Lung (tissue), 12 donors: Measurements from ENCODE around the gene CDX2. TPM values are rescaled to one million over a fixed set of nuclear protein-coding genes. Genes with fewer than 3 reads are reported as not detected.
A peak's percentile ranks its signal among the peaks of the same experiment; 100 is the strongest.

Source experiments
- ATAC-seq: fragments of 200-7000 bp; cut with Tn5 transposase; one replicate; pipeline ENCODE4 v1.9.1; 2020; ENCODE audit warnings: moderate number of reproducible peaks; ENCODE audit not compliant: insufficient read depth, low FRiP score
- DNase-seq, 3 donors: peaks; one replicate each; pipeline ENCODE4 v3.0.0-alpha.2; 2013 to 2017
- H3K27ac ChIP-seq, 2 donors: one replicate each; pipeline ENCODE4 v1.5.1; 2013; ENCODE audit warnings: mild to moderate bottlenecking in 2 of 2, moderate library complexity in 2 of 2, control low read depth in 1 of 2, inconsistent platforms in 1 of 2, low read depth in 1 of 2, low read length in 1 of 2
- H3K27me3 ChIP-seq, 3 donors: one replicate each; pipeline ENCODE4 v1.5.1; 2013; ENCODE audit warnings: low read length in 2 of 3; ENCODE audit not compliant: control insufficient read depth in 3 of 3, insufficient read depth in 3 of 3
- H3K36me3 ChIP-seq, 4 donors: one replicate each; pipeline ENCODE4 v1.5.1; 2013; ENCODE audit warnings: low read length in 4 of 4, mild to moderate bottlenecking in 1 of 4, moderate library complexity in 1 of 4; ENCODE audit not compliant: control insufficient read depth in 4 of 4, insufficient read depth in 4 of 4
- H3K4me1 ChIP-seq, 5 donors: one replicate each; pipeline ENCODE4 v1.5.1; 2013; ENCODE audit warnings: low read length in 5 of 5, mild to moderate bottlenecking in 2 of 5, moderate library complexity in 1 of 5; ENCODE audit not compliant: control insufficient read depth in 5 of 5, insufficient read depth in 5 of 5
- H3K4me3 ChIP-seq: one replicate; pipeline ENCODE4 v1.5.1; 2013; ENCODE audit warnings: mild to moderate bottlenecking, control low read depth, moderate library complexity
- H3K9ac ChIP-seq, 2 donors: one replicate each; pipeline ENCODE4 v1.5.1; 2013; ENCODE audit warnings: low read length in 2 of 2, control low read depth in 1 of 2; ENCODE audit not compliant: insufficient read depth in 1 of 2
- H3K9me3 ChIP-seq, 4 donors: one replicate each; pipeline ENCODE4 v1.5.1; 2013; ENCODE audit warnings: low read length in 3 of 4, mild to moderate bottlenecking in 1 of 4, moderate library complexity in 1 of 4; ENCODE audit not compliant: control insufficient read depth in 4 of 4, insufficient read depth in 3 of 4
- WGBS, 2 donors: extraction: QIAGEN DNeasy Blood & Tissue Kit; methylation state at CpG; one replicate each; pipeline ENCODE4 v1.1.7; 2013; 5-methylcytosine and 5-hydroxymethylcytosine counted together
- polyA plus RNA-seq, 2 donors: library from polyadenylated mRNA; stranded (reverse); fragments of 200-250 nt; gene quantifications; one replicate each; pipeline ENCODE4 v1.2.1, GENCODE V29; 2013
- total RNA-seq, 2 donors: library from RNA; depleted of rRNA in 1 of 2; stranded (reverse); fragments of >200 nt in 1 of 2; gene quantifications; one replicate each; pipeline ENCODE4 v1.2.1, GENCODE V29; 2014 to 2021
- TF ChIP-seq, protein P1 (sequence below): IDR thresholded peaks from 2 replicates; pipeline ENCODE4 v1.5.1; 2012; ENCODE audit warnings: mild to moderate bottlenecking; ENCODE audit errors: control extremely low read depth, extremely low read depth
- donor health status: control.
- donor health status: control.
- donor health status: Bipolar disorder and iron deficiency.
- donor health status: healthy.
- donor health status: DM: yes; HTN: yes; CAD: no.

The CDX2 gene
- total and polyA plus RNA-seq, 4 donors = 0.12 TPM; not detected in 3

DNA sequence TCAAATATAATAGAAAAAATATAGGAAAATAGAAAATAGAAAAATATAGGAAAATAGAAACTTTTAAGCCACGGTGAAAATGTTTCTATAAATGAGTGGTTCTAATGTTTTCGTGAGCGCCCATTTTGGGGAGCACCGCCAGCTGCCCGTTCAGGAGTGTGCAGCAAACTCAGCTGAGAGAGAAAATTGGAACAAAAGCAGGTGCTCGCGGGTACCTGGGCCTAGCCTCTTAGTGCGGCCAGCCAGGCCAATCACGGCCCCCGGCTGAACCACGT is 49.5 kb downstream of the CDX2 start:
- H3K9ac ChIP-seq = no peak overlapping the region
- TF ChIP-seq, protein P1, sequence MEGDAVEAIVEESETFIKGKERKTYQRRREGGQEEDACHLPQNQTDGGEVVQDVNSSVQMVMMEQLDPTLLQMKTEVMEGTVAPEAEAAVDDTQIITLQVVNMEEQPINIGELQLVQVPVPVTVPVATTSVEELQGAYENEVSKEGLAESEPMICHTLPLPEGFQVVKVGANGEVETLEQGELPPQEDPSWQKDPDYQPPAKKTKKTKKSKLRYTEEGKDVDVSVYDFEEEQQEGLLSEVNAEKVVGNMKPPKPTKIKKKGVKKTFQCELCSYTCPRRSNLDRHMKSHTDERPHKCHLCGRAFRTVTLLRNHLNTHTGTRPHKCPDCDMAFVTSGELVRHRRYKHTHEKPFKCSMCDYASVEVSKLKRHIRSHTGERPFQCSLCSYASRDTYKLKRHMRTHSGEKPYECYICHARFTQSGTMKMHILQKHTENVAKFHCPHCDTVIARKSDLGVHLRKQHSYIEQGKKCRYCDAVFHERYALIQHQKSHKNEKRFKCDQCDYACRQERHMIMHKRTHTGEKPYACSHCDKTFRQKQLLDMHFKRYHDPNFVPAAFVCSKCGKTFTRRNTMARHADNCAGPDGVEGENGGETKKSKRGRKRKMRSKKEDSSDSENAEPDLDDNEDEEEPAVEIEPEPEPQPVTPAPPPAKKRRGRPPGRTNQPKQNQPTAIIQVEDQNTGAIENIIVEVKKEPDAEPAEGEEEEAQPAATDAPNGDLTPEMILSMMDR = no peak
- DNase-seq (no peak), ATAC-seq (no peak)
- H3K36me3 ChIP-seq = no peaks in the 10 kb centered on the region
- no peak overlapping the region for H3K4me3 ChIP-seq
- H3K27ac ChIP-seq = no peak overlapping the region
- H3K27me3 ChIP-seq = peaks cover 21 to 88% (median 82%) of the 10 kb centered on the region in 3 donors
- H3K4me1 ChIP-seq = peaks cover 0 to 23% (median 0%) of the 10 kb centered on the region in 5 donors
- H3K9me3 ChIP-seq = peaks cover 0 to 16% (median 0%) of the 10 kb centered on the region in 4 donors
- WGBS, 2 donors = 3 to 8% methylated on average over 11 of the region's 11 CpGs

DNA sequence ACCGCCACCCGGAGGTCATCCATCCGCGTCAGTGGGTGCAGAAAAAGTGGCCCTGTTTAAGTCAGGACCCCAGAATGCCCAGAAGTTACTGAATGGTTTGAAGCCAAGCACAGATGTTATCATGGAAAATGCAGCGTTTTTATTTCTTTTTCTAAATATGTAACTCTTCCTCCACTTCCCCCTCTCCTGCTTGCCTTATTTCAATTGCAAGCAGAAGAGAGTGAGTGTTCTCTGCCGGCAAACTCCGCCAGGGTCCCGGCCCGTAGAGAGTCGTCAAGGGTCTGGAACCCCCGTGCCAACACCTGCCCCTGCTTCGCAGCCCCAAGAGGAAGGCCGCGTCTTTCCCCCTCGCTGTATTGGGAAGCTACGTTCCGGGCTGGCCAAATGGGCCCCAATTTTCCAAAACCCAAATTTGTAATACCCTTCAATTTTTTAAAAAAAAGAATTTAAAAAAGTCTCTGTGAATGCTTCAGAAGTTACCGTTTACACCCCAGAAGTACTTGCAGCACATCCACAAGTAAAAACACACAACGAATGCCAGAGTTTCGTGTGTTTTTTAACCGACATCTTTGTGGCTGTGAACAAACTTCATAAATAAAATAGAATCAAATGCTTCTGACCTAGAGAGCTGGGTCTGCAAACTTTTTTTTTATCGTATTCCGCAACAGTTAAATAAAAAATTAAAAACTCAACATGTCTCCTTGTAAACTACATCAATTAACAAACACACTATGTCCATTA is 50.0 kb downstream of the CDX2 start:
- H3K9me3 ChIP-seq = peaks cover 0 to 16% (median 0%) of the 10 kb centered on the region in 4 donors
- peak in 1 of 3 donors; percentile 26 for DNase-seq
- peaks cover 16 to 92% (median 84%) of the 10 kb centered on the region in 3 donors for H3K27me3 ChIP-seq
- 14 to 16% methylated on average over 23 of the region's 23 CpGs for WGBS, 2 donors
- H3K4me1 ChIP-seq = peaks cover 0 to 23% (median 0%) of the 10 kb centered on the region in 5 donors
- H3K4me3 ChIP-seq = no peak overlapping the region
- ATAC-seq = no peak
- no peaks in the 10 kb centered on the region for H3K36me3 ChIP-seq
- H3K27ac ChIP-seq = no peak overlapping the region
- no peak overlapping the region for H3K9ac ChIP-seq
- TF ChIP-seq, protein P1 = no peak

- peaks cover 21 to 94% (median 85%) of the 10 kb centered on the region in 3 donors for H3K27me3 ChIP-seq
- ATAC-seq = no peak
- H3K36me3 ChIP-seq = no peaks in the 10 kb centered on the region
- H3K4me1 ChIP-seq = peaks cover 0 to 23% (median 0%) of the 10 kb centered on the region in 5 donors
- whole genome bisulfite sequencing, 2 donors = 9 to 10% methylated on average over 46 of the region's 46 CpGs
- H3K4me3 ChIP-seq = no peak overlapping the region
- DNase-seq = no peak
- H3K9ac ChIP-seq = no peak overlapping the region
- no peak overlapping the region for H3K27ac ChIP-seq
- peaks cover 0 to 16% (median 0%) of the 10 kb centered on the region in 4 donors for H3K9me3 ChIP-seq
- TF ChIP-seq, protein P1 = no peak
Measured at GRCh38 chr13:27918041-27918917, 50.8 kb downstream of the CDX2 start.
